Loucy (cell line): ENCODE data around the gene ANKZF1.

ENCODE experiments used
- H2AFZ ChIP-seq: fragments of 200-600 bp; sonication (generic); 2 replicates; pipeline ENCODE4 v1.6.0; 2016; ENCODE audit warnings: antibody characterized with exemption, mild to moderate bottlenecking, low read length, moderate library complexity
- H3F3A ChIP-seq: fragments of 200-600 bp; 2 replicates; pipeline ENCODE4 v1.6.0; 2016; ENCODE audit warnings: antibody characterized with exemption, low read depth, mild to moderate bottlenecking
- H3K27me3 ChIP-seq: fragments of 200-600 bp; sonication (generic); 2 replicates; pipeline ENCODE4 v1.6.1; 2014; ENCODE audit warnings: low read length, mild to moderate bottlenecking; ENCODE audit not compliant: insufficient read depth, poor library complexity, severe bottlenecking
- H3K36me3 ChIP-seq: fragments of 200-600 bp; sonication (generic); 2 replicates; pipeline ENCODE4 v1.6.1; 2016; ENCODE audit warnings: low read length; ENCODE audit not compliant: insufficient read depth
- H3K4me1 ChIP-seq: fragments of 200-600 bp; sonication (generic); 2 replicates; pipeline ENCODE4 v1.5.1; 2014; ENCODE audit warnings: low read length, mild to moderate bottlenecking; ENCODE audit not compliant: insufficient read depth, poor library complexity, severe bottlenecking
- H3K4me2 ChIP-seq: fragments of 200-600 bp; sonication (generic); 2 replicates; pipeline ENCODE4 v1.6.0; 2014; ENCODE audit warnings: antibody characterized with exemption, low read length, low read depth, mild to moderate bottlenecking; ENCODE audit not compliant: poor library complexity, severe bottlenecking
- H3K4me3 ChIP-seq: fragments of 200-600 bp; sonication (generic); 2 replicates; pipeline ENCODE4 v1.5.1; 2014; ENCODE audit warnings: low read length, mild to moderate bottlenecking, mixed read lengths; ENCODE audit not compliant: poor library complexity, severe bottlenecking
- H3K79me2 ChIP-seq: fragments of 200-600 bp; sonication (generic); 2 replicates; pipeline ENCODE4 v1.6.1; 2014; ENCODE audit warnings: low read length; ENCODE audit not compliant: insufficient read depth
- H3K9ac ChIP-seq: fragments of 200-600 bp; sonication (generic); 2 replicates; pipeline ENCODE4 v1.6.0; 2014; ENCODE audit warnings: mild to moderate bottlenecking, low read depth, low read length, moderate library complexity; ENCODE audit not compliant: poor library complexity, severe bottlenecking
- H3K9me2 ChIP-seq: fragments of 200-600 bp; sonication (generic); replicated peaks from 2 replicates; pipeline ENCODE4 v1.6.1; 2016; ENCODE audit warnings: low read depth, low read length, mixed read lengths
- H3K9me3 ChIP-seq: fragments of 200-600 bp; sonication (generic); 2 replicates; pipeline ENCODE4 v1.6.1; 2014; ENCODE audit warnings: mild to moderate bottlenecking, antibody characterized with exemption, low read length, low read depth; ENCODE audit not compliant: insufficient read depth
- H4K20me1 ChIP-seq: fragments of 200-600 bp; sonication (generic); 2 replicates; pipeline ENCODE4 v1.6.0; 2014; ENCODE audit warnings: antibody characterized with exemption, low read length, mild to moderate bottlenecking; ENCODE audit not compliant: insufficient read depth, poor library complexity, severe bottlenecking
- CTCF ChIP-seq: fragments of 200-600 bp; sonication (generic); conservative IDR thresholded peaks from 2 replicates; pipeline ENCODE4 v1.5.1; 2014; ENCODE audit warnings: mild to moderate bottlenecking, antibody characterized with exemption, low read length
- EZH2phosphoT487 ChIP-seq: fragments of 200-600 bp; IDR thresholded peaks from 2 replicates; pipeline ENCODE4 v1.6.1; 2018; ENCODE audit warnings: antibody characterized with exemption, mild to moderate bottlenecking, moderate library complexity, borderline replicate concordance

Gene ANKZF1

GRCh38 chr2:219266232-219266631 is 36.6 kb downstream of the ANKZF1 start:
- Histone ChIP-seq H3K9ac (no peak overlapping the region), H3K4me2 (no peak overlapping the region), H3K27me3 (no peaks in the 10 kb centered on the region), H3F3A (no peaks in the 10 kb centered on the region), H3K4me1 (peaks cover 1% of the 10 kb centered on the region), H4K20me1 (no peaks in the 10 kb centered on the region), H3K4me3 (no peak overlapping the region), H3K9me3 (no peaks in the 10 kb centered on the region), H2AFZ (no peak overlapping the region), H3K79me2 (no peaks in the 10 kb centered on the region), H3K36me3 (no peaks in the 10 kb centered on the region), H3K9me2 (no peaks in the 10 kb centered on the region)
- TF ChIP-seq EZH2phosphoT487 (no peak), CTCF (no peak)

- H4K20me1 ChIP-seq, result no peaks in the 10 kb centered on the region
- TF ChIP-seq EZH2phosphoT487 (no peak), CTCF (no peak)
- H3K4me2 ChIP-seq, result no peak overlapping the region
- H2AFZ ChIP-seq, result no peak overlapping the region
- no peaks in the 10 kb centered on the region for H3K4me1 ChIP-seq
- H3K79me2 ChIP-seq, result no peaks in the 10 kb centered on the region
- no peaks in the 10 kb centered on the region for H3F3A ChIP-seq
- no peaks in the 10 kb centered on the region for H3K9me2 ChIP-seq
- H3K36me3 ChIP-seq, result no peaks in the 10 kb centered on the region
- no peaks in the 10 kb centered on the region for H3K9me3 ChIP-seq
- H3K9ac ChIP-seq, result no peak overlapping the region
- H3K4me3 ChIP-seq, result no peak overlapping the region
- H3K27me3 ChIP-seq, result no peaks in the 10 kb centered on the region
Measured at GRCh38 chr2:219266886-219267285, 37.3 kb downstream of the ANKZF1 start.

GRCh38 chr2:219268294-219268693 is 38.7 kb downstream of the ANKZF1 start:
- no peaks in the 10 kb centered on the region for H3K27me3 ChIP-seq
- H3K9me3 ChIP-seq, result no peaks in the 10 kb centered on the region
- no peaks in the 10 kb centered on the region for H3F3A ChIP-seq
- no peaks in the 10 kb centered on the region for H3K36me3 ChIP-seq
- H3K9ac ChIP-seq, result no peak overlapping the region
- no peak overlapping the region for H3K4me2 ChIP-seq
- H2AFZ ChIP-seq, result no peak overlapping the region
- no peaks in the 10 kb centered on the region for H3K79me2 ChIP-seq
- no peak overlapping the region for H3K4me3 ChIP-seq
- H3K9me2 ChIP-seq, result no peaks in the 10 kb centered on the region
- no peaks in the 10 kb centered on the region for H4K20me1 ChIP-seq
- H3K4me1 ChIP-seq, result no peaks in the 10 kb centered on the region
- TF ChIP-seq CTCF (no peak), EZH2phosphoT487 (no peak)
